ENCODE results near the gene PUM1. TPM values are rescaled to one million over a fixed set of nuclear protein-coding genes. Genes with fewer than 3 reads are reported as not detected.
"Not testable (repeated sequence)": the region's sequence is repeated elsewhere in the genome, so short reads cannot be mapped to it uniquely, and the experiment has no call there.

The PUM1 gene
- total RNA-seq, 2 donors from 2014 or later, result 207 to 210 TPM

DNA sequence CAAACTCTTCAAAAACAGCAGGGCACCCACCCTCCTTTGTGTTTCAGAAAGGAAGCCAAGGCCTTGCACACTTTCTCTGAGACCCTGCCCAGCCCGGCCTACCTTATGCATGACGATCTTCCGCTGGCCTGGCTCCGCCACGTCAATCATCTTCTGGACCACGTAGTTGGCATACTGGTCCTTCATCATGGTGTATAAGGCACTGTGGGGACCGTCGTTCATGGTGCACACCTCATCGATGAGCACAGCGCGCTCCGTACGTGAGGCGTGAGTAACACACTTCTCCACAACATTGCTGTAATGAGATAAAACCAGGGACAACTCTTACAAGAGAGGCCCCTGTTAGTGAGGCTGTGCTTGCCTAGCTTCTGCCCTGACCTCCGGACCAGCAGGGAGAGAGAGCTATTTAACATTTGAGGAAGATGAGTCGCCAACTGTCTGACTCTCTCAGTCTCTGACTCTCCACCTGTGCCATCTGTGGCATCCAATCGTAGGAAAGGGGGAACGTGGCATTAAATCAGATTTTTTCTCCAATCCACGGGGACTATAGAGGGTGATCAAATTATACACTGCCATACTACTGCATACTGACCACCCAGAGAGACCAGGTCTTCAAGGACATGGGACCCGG is 128.9 kb downstream of the PUM1 start:
- Mint-ChIP-seq H3K36me3 (ENCODE audit: low read depth) (peaks cover 75% of the 10 kb centered on the region), H3K4me3 (no peak overlapping the region)

DNA sequence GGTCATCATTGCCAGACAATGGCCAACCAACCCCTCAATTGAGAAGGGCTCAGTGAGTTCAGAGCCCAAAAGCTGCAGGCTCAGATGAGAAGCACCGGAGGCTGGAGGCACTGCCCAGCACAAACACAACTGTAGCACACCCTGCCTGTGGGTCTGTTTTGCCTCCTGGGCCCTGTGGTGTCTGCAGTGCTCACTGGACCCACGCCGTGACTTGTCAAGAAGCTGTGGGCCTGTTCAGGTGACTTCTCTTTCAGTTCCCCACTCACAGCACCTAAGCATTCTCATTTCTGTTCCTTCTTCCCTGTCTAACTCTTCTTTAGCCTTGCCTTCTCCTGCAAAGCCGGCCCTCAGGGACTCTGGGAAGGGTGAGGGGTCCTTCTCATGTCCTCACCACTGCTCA is 129.8 kb downstream of the PUM1 start:
- not testable (repeated sequence) for H3K4me3 Mint-ChIP-seq; H3K27me3 ChIP-seq (ENCODE audit: control insufficient read depth, insufficient read depth, low read length, poor library complexity, severe bottlenecking)
- H3K36me3 Mint-ChIP-seq (ENCODE audit: low read depth), result peaks cover 67% of the 10 kb centered on the region

More for the DNA sequence above, 128.9 kb downstream of the PUM1 start:
- no peaks in the 10 kb centered on the region for H3K9me3 ChIP-seq (ENCODE audit: control insufficient read depth, low read length)
- Mint-ChIP-seq H3K27me3 (ENCODE audit: insufficient read depth) (no peaks in the 10 kb centered on the region), H3K9me3 (no peaks in the 10 kb centered on the region), H3K4me1 (peaks cover 1% of the 10 kb centered on the region), H3K27ac (peak overlapping the region; percentile 66)
- DNase-seq, result no peak
- no peaks in the 10 kb centered on the region for H3K27me3 ChIP-seq (ENCODE audit: control insufficient read depth, insufficient read depth, low read length, poor library complexity, severe bottlenecking)
- H3K4me1 ChIP-seq (ENCODE audit: control insufficient read depth, insufficient read depth, low read length), result no peaks in the 10 kb centered on the region
- H3K4me3 ChIP-seq (ENCODE audit: low read length), result no peak overlapping the region
- TF ChIP-seq, protein P1, sequence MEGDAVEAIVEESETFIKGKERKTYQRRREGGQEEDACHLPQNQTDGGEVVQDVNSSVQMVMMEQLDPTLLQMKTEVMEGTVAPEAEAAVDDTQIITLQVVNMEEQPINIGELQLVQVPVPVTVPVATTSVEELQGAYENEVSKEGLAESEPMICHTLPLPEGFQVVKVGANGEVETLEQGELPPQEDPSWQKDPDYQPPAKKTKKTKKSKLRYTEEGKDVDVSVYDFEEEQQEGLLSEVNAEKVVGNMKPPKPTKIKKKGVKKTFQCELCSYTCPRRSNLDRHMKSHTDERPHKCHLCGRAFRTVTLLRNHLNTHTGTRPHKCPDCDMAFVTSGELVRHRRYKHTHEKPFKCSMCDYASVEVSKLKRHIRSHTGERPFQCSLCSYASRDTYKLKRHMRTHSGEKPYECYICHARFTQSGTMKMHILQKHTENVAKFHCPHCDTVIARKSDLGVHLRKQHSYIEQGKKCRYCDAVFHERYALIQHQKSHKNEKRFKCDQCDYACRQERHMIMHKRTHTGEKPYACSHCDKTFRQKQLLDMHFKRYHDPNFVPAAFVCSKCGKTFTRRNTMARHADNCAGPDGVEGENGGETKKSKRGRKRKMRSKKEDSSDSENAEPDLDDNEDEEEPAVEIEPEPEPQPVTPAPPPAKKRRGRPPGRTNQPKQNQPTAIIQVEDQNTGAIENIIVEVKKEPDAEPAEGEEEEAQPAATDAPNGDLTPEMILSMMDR (conservative IDR thresholded peaks at IDR 0.05), result no peak
- peaks cover 90% of the 10 kb centered on the region for H3K36me3 ChIP-seq (ENCODE audit: control insufficient read depth, insufficient read depth, low read length)
- no peak overlapping the region for H3K9ac ChIP-seq (ENCODE audit: extremely low read depth, low read length, poor library complexity, severe bottlenecking)
- 96 to 97% methylated on average over 17 to 20 of the region's 20 CpGs for WGBS, 2 experiments (ENCODE audit: insufficient coverage in 1 of 2, insufficient read length in 1 of 2)
- no peak overlapping the region for H3K27ac ChIP-seq (ENCODE audit: low read depth, low read length)

DNA sequence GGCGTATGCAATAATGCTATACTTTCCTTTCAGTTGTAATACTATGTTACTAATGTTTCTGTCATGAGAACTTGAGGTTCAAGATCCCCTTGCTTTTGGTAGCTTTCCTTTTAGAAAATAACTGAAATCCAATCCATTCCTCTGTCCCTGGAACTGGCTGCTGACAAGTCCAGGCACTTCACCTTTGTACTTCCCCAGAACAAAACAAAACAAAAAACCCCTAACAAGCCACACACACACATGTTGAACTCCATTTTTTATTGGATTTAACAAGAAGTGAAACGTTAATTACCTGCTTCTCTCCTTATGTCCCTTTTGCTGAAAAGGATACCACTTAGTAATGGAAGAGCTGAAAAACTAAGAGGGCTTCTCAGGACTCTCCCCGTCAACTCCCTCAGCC is 130.9 kb downstream of the PUM1 start:
- no peak for DNase-seq
- H3K4me1 Mint-ChIP-seq, result peaks cover 1% of the 10 kb centered on the region
- TF ChIP-seq, protein P1 (conservative IDR thresholded peaks at IDR 0.05), result no peak
- no peaks in the 10 kb centered on the region for H3K9me3 ChIP-seq (ENCODE audit: control insufficient read depth, low read length)
- 60 to 95% methylated on average over 1 to 3 of the region's 3 CpGs for WGBS, 2 experiments (ENCODE audit: insufficient coverage in 1 of 2, insufficient read length in 1 of 2)
- no peaks in the 10 kb centered on the region for H3K9me3 Mint-ChIP-seq
- peaks cover 57% of the 10 kb centered on the region for H3K36me3 Mint-ChIP-seq (ENCODE audit: low read depth)
- H3K9ac ChIP-seq (ENCODE audit: extremely low read depth, low read length, poor library complexity, severe bottlenecking), result no peak overlapping the region
- H3K4me1 ChIP-seq (ENCODE audit: control insufficient read depth, insufficient read depth, low read length), result no peaks in the 10 kb centered on the region
- H3K27ac Mint-ChIP-seq, result peak overlapping the region; percentile 38
- H3K27me3 ChIP-seq (ENCODE audit: control insufficient read depth, insufficient read depth, low read length, poor library complexity, severe bottlenecking), result no peaks in the 10 kb centered on the region
- H3K27ac ChIP-seq (ENCODE audit: low read depth, low read length), result peak overlapping the region; percentile 42
- H3K4me3 Mint-ChIP-seq, result no peak overlapping the region
- H3K4me3 ChIP-seq (ENCODE audit: low read length), result no peak overlapping the region
- H3K27me3 Mint-ChIP-seq (ENCODE audit: insufficient read depth), result no peaks in the 10 kb centered on the region
- H3K36me3 ChIP-seq (ENCODE audit: control insufficient read depth, insufficient read depth, low read length), result peaks cover 77% of the 10 kb centered on the region

More for the DNA sequence above, 129.8 kb downstream of the PUM1 start:
- H3K27ac Mint-ChIP-seq; H3K9me3 Mint-ChIP-seq; H3K4me1 ChIP-seq (ENCODE audit: control insufficient read depth, insufficient read depth, low read length); H3K9me3 ChIP-seq (ENCODE audit: control insufficient read depth, low read length); H3K4me1 Mint-ChIP-seq; H3K27me3 Mint-ChIP-seq (ENCODE audit: insufficient read depth); H3K4me3 ChIP-seq (ENCODE audit: low read length); H3K27ac ChIP-seq (ENCODE audit: low read depth, low read length); DNase-seq; H3K9ac ChIP-seq (ENCODE audit: extremely low read depth, low read length, poor library complexity, severe bottlenecking): not testable (repeated sequence)
- no CpG with 5 or more reads among the region's 4 CpGs for WGBS, 2 experiments (ENCODE audit: insufficient coverage in 1 of 2, insufficient read length in 1 of 2)
- peaks cover 89% of the 10 kb centered on the region for H3K36me3 ChIP-seq (ENCODE audit: control insufficient read depth, insufficient read depth, low read length)

DNA sequence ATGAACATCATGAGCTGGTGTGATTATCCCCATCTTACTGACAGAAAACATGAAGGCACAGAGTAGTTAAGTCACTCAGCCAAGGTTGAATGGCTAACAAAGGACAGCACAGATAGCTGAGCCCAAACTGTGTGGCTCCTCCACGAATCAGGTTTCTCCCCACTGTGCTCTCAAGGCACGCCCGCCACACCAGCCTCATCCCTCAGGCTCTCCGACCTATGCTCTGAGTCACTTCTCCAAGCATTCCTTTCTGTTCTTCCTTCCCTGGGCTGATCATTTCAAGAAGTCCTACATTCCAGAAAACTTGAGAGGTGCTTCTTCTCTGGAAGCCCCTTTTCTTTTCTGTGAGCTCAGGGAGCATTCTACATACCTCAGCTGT is 131.7 kb downstream of the PUM1 start:
- WGBS, 2 experiments (ENCODE audit: insufficient coverage in 1 of 2, insufficient read length in 1 of 2), result 92 to 98% methylated on average over 4 of the region's 4 CpGs

More for the DNA sequence above, 131.7 kb downstream of the PUM1 start:
- H3K4me1 Mint-ChIP-seq, result peaks cover 1% of the 10 kb centered on the region
- H3K27ac Mint-ChIP-seq, result peak overlapping the region; percentile 40
- no peaks in the 10 kb centered on the region for H3K9me3 Mint-ChIP-seq
- peak overlapping the region; percentile 34 for H3K27ac ChIP-seq (ENCODE audit: low read depth, low read length)
- H3K4me1 ChIP-seq (ENCODE audit: control insufficient read depth, insufficient read depth, low read length), result no peaks in the 10 kb centered on the region
- H3K4me3 Mint-ChIP-seq, result no peak overlapping the region
- H3K36me3 Mint-ChIP-seq (ENCODE audit: low read depth), result peaks cover 49% of the 10 kb centered on the region
- TF ChIP-seq, protein P1 (conservative IDR thresholded peaks at IDR 0.05), result no peak
- no peak for DNase-seq
- no peaks in the 10 kb centered on the region for H3K27me3 Mint-ChIP-seq (ENCODE audit: insufficient read depth)
- H3K9ac ChIP-seq (ENCODE audit: extremely low read depth, low read length, poor library complexity, severe bottlenecking), result no peak overlapping the region
- peaks cover 70% of the 10 kb centered on the region for H3K36me3 ChIP-seq (ENCODE audit: control insufficient read depth, insufficient read depth, low read length)
- no peaks in the 10 kb centered on the region for H3K27me3 ChIP-seq (ENCODE audit: control insufficient read depth, insufficient read depth, low read length, poor library complexity, severe bottlenecking)
- no peaks in the 10 kb centered on the region for H3K9me3 ChIP-seq (ENCODE audit: control insufficient read depth, low read length)
- H3K4me3 ChIP-seq (ENCODE audit: low read length), result no peak overlapping the region
